ENCODE results near the gene ZNF280C. TPM values are rescaled to one million over a fixed set of nuclear protein-coding genes. Genes with fewer than 3 reads are reported as not detected.

ZNF280C gene
- total RNA-seq, 1 experiment from 2014 or later, result 6.6 TPM

GRCh38 chrX:130216320-130216719, 52.4 kb downstream of the ZNF280C start:
- H3K4me3 Mint-ChIP-seq (ENCODE audit: unreplicated experiment), result no peak overlapping the region
- ChIA-PET POLR2A (no interaction called here), CTCF (interaction anchor here (0.7 kb wide), 1 partner anchor 225 kb away, joined by 3 read pairs; no protein-coding TSS in a partner anchor)
- intact Hi-C loops (cut with micrococcal nuclease), result no loop called here
- H3K9me3 Mint-ChIP-seq (ENCODE audit: unreplicated experiment), result no peaks in the 10 kb centered on the region
- no peaks in the 10 kb centered on the region for H3K4me1 Mint-ChIP-seq (ENCODE audit: insufficient read depth, unreplicated experiment)
- no peak for TF ChIP-seq CTCF (IDR thresholded peaks at IDR 0.05; ENCODE audit: unreplicated experiment)
- peaks cover 33% of the 10 kb centered on the region for H3K27me3 Mint-ChIP-seq (ENCODE audit: insufficient read depth, unreplicated experiment)
- BruUV-seq (replicated peaks), result no TSS peak
- peaks cover 29% of the 10 kb centered on the region for H3K36me3 Mint-ChIP-seq (ENCODE audit: insufficient read depth, unreplicated experiment)
- peak; percentile 44 for DNase-seq (ENCODE audit: unreplicated experiment)
- H3K27ac Mint-ChIP-seq (ENCODE audit: low read depth, unreplicated experiment), result no peak overlapping the region

- H3K27ac Mint-ChIP-seq (ENCODE audit: low read depth, unreplicated experiment), result no peak overlapping the region
- peaks cover 35% of the 10 kb centered on the region for H3K36me3 Mint-ChIP-seq (ENCODE audit: insufficient read depth, unreplicated experiment)
- no peak for TF ChIP-seq CTCF (IDR thresholded peaks at IDR 0.05; ENCODE audit: unreplicated experiment)
- DNase-seq (ENCODE audit: unreplicated experiment), result no peak
- H3K9me3 Mint-ChIP-seq (ENCODE audit: unreplicated experiment), result no peaks in the 10 kb centered on the region
- intact Hi-C loops (cut with micrococcal nuclease), result no loop called here
- ChIA-PET POLR2A (no interaction called here), CTCF (no interaction called here)
- BruUV-seq (replicated peaks), result no TSS peak
- H3K4me1 Mint-ChIP-seq (ENCODE audit: insufficient read depth, unreplicated experiment), result no peaks in the 10 kb centered on the region
- H3K27me3 Mint-ChIP-seq (ENCODE audit: insufficient read depth, unreplicated experiment), result peaks cover 34% of the 10 kb centered on the region
- no peak overlapping the region for H3K4me3 Mint-ChIP-seq (ENCODE audit: unreplicated experiment)
Observed at GRCh38 chrX:130213376-130213775, 55.3 kb downstream of the ZNF280C start.

GRCh38 chrX:130212371-130212770, 56.3 kb downstream of the ZNF280C start:
- H3K4me1 Mint-ChIP-seq (ENCODE audit: insufficient read depth, unreplicated experiment), result no peaks in the 10 kb centered on the region
- no peak for DNase-seq (ENCODE audit: unreplicated experiment)
- CTCF ChIA-PET, result no interaction called here
- H3K27ac Mint-ChIP-seq (ENCODE audit: low read depth, unreplicated experiment), result no peak overlapping the region
- H3K27me3 Mint-ChIP-seq (ENCODE audit: insufficient read depth, unreplicated experiment), result peaks cover 34% of the 10 kb centered on the region
- POLR2A ChIA-PET, result no interaction called here
- BruUV-seq (replicated peaks), result no TSS peak
- no peak overlapping the region for H3K4me3 Mint-ChIP-seq (ENCODE audit: unreplicated experiment)
- peaks cover 36% of the 10 kb centered on the region for H3K36me3 Mint-ChIP-seq (ENCODE audit: insufficient read depth, unreplicated experiment)
- TF ChIP-seq CTCF (IDR thresholded peaks at IDR 0.05; ENCODE audit: unreplicated experiment), result no peak
- no peaks in the 10 kb centered on the region for H3K9me3 Mint-ChIP-seq (ENCODE audit: unreplicated experiment)
- intact Hi-C loops (cut with micrococcal nuclease), result no loop called here

- Mint-ChIP-seq H3K27ac (ENCODE audit: low read depth, unreplicated experiment) (no peak overlapping the region), H3K4me1 (ENCODE audit: insufficient read depth, unreplicated experiment) (no peaks in the 10 kb centered on the region), H3K4me3 (ENCODE audit: unreplicated experiment) (no peak overlapping the region), H3K27me3 (ENCODE audit: insufficient read depth, unreplicated experiment) (peaks cover 34% of the 10 kb centered on the region), H3K36me3 (ENCODE audit: insufficient read depth, unreplicated experiment) (peaks cover 30% of the 10 kb centered on the region), H3K9me3 (ENCODE audit: unreplicated experiment) (no peaks in the 10 kb centered on the region)
- TF ChIP-seq CTCF (IDR thresholded peaks at IDR 0.05; ENCODE audit: unreplicated experiment), result no peak
- BruUV-seq (replicated peaks), result no TSS peak
- POLR2A ChIA-PET, result interaction anchor here (0.7 kb wide), 1 partner anchor 671 kb away, joined by 3 read pairs; no protein-coding TSS in a partner anchor
- CTCF ChIA-PET, result interaction anchor here (0.7 to 1.9 kb wide), 3 partner anchors 8 to 19 kb away, joined by 3 to 11 read pairs (median 3); no protein-coding TSS in a partner anchor
- intact Hi-C loops (cut with micrococcal nuclease), result no loop called here
- no peak for DNase-seq (ENCODE audit: unreplicated experiment)
Observed at GRCh38 chrX:130211415-130212186, 57.1 kb downstream of the ZNF280C start.

Measured in MCF 10A (cell line).